GM18502 (cell line): ENCODE results near the gene GIT2.
"Not testable (repeated sequence)": the region's sequence is repeated elsewhere in the genome, so short reads cannot be mapped to it uniquely, and the experiment has no call there.

Experiments used
- ATAC-seq: cut with Tn5 transposase; IDR thresholded peaks from one replicate; pipeline ENCODE4 v1.9.1; 2021; ENCODE audit warnings: mild to moderate bottlenecking; ENCODE audit not compliant: unreplicated experiment, poor library complexity

GIT2 gene

GRCh38 chr12:109995686-109996482 is at the start of gene GIT2:
Gene GIT2 (minus strand): TSS chr12:109996368. CDS start chr12:109996224, 144 bp downstream.
- ATAC-seq, result peak; percentile 64

DNA sequence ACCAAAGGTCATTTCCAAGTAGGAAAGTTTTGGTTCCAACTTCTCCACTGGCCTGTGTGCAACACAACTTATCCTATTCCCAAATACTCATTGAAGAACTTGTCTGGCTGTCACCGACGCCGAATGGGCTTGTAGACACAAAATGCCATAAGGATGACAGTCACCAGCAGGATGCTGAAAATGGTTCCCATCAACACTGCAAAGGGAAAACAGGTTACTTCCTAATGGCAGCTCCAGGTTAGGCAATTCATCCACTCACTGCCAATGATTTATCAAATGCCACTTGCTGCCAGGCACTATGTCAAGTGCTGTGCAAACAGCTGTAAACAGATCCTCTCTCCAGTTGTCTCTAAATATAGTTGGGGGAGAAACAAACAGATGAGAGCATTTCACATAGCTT is 46.1 kb upstream of the GIT2 start:
- ATAC-seq, result no peak

GRCh38 chr12:110039085-110039807 is 43.1 kb upstream of the GIT2 start:
- ATAC-seq, result no peak

DNA sequence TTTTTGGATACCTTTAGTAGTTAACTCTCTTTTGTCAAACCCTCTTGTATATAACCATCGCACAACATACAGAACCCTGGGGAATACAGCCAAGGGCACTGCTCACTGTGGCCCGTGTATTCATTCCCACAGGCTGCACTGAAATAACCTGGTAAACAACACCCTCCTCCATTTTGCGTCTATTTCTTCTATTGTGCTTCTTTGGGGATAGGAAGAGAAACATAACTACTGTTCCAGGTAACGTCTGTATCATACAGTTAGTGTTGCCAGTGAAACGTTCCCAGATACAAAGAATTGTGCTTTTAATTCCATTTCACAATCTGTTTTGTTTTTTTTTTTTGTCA is 42.5 kb upstream of the GIT2 start:
- no peak for ATAC-seq

DNA sequence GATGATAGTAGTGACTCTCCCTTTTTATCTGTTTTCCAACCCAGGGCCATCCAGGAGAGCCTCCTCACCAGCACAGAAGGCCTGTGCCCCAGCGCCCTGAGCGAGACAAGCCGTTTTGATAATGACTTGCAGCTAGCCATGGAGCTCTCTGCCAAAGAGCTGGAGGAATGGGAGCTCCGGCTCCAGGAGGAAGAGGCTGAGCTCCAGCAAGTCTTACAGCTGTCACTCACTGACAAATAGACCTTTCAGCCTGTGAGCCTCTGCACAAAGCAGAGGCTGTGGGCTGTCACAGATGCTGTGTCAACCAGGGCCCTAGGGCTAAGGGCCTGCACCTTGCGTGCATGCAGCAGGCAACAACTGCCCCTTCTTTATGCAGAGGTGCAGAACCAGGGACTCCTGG is 41.1 kb upstream of the GIT2 start:
- ATAC-seq, result no peak

- no peak for ATAC-seq
Measured at GRCh38 chr12:110035534-110036104, 39.5 kb upstream of the GIT2 start.

DNA sequence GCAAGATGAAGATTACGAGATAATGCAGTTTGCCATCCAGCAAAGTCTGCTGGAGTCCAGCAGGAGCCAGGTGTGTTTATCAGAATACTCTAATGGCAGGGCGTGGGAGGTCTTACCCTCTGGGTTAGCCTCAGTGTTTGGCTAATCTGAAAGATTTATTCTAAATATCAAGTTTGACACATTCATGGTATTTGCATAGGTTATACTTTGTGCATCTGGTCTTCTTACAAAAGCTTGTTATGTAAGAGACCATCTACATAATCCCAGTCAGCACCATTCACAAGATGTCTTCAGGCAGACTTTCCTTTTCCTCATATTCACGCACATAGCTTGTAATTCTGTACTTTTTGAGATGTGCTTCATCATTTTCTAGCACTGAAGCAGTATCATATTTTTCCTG is 37.7 kb upstream of the GIT2 start:
- no peak for ATAC-seq

DNA sequence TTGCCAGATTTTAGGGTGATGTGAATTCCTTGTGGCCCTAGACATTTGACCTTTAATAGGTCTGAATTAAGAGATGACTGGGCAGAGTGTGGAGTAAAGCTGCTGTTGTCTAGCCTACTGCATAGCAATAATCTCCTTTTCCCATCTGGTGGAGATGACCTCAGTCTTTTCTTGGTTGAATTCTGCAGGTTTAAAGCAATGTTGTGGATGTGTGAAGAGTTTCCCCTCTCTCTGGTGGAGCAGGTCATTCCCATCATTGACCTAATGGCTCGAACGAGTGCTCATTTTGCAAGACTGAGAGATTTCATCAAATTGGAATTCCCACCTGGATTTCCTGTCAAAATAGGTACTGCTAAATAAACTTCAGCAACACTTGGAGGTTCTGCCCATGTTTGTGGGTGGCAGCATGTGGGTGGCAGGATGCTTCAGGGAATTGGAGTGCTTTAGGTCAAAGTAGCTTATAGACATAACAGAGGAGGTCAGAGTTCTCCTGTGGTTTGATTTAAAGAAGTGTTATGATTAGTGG is 33.2 kb upstream of the GIT2 start:
- no peak for ATAC-seq

GRCh38 chr12:110028323-110028722 is 32.2 kb upstream of the GIT2 start:
- ATAC-seq, result no peak

DNA sequence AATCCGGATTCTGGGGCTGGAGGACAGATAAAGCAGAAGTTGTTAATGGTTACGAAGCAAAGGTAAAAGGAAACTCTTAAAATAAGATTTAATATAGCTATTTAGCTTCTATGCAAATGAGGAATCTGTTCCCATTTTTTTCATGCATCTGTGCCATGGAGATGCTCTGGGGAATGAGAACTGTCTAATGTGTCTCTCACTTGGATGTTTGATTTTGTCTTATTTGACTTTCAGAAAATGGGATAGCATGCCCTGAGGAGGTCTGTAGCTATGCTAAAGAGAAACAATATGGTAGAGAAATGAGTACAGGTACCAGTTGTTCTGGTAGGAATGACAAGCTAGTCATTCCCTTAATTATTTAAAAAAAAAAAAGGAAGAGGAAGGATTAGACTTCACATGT is 27.9 kb upstream of the GIT2 start:
- no peak for ATAC-seq

GRCh38 chr12:110023059-110023980 is 27.2 kb upstream of the GIT2 start:
- ATAC-seq, result no peak

GRCh38 chr12:110020956-110021355 is 24.8 kb upstream of the GIT2 start:
- no peak for ATAC-seq

DNA sequence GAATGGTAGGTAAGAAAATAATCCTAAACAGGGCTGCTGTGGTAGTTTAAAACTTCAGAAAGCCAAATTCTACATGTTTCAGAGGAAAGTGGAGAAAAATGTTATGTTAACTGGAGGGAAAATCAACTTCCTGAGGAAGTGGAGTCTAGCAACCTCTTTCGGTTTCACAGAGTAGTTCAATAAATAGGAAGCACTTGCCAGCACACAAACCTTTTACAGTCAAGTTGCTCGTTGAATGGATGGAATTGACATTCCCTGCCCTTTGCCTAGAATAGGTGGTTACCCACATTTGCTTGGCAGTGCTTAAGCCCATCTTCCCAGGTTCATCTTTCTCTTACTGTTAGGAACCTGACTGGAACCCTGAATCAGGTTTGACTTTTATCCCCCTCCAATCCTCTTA is 19.0 kb upstream of the GIT2 start:
- ATAC-seq, result no peak

DNA sequence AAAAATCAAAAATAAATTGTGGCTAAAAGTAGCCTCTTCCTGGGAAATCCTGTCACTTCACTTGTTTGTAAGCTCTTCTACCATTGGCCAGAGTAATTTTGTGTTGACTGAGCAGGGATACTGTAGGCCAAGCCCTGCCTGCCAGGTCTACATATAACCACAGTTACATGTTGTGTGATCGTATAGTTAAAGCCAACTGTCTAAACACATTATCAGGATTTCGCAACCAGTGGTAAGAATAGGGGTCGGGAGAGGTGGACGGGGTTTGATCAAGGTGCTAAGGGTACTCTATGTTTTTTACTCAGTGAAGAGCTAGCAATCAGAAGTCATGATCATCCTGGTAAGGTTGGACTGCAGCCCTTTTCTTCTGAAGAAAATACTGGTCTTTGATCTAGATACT is 16.5 kb upstream of the GIT2 start:
- ATAC-seq, result no peak

DNA sequence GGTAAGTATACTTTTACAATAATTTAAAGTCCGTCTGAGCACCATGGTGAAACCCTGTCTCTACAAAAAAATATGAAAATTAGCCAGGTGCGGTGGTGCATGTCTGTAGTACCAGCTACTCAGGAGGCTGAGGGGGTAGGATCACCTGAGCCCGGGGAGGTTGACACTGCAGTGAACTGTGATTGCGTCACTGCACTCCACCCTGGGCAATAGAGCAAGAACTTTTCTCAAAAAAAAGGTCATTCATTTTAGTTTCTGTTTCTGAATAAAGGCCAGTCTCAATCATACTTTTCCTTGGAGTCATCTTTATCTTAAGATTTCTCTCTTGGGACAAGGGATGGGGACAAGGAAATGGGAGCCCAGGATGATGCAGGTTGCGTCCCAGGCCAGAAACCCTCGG is 16.0 kb upstream of the GIT2 start:
- ATAC-seq, result peak; percentile 59

DNA sequence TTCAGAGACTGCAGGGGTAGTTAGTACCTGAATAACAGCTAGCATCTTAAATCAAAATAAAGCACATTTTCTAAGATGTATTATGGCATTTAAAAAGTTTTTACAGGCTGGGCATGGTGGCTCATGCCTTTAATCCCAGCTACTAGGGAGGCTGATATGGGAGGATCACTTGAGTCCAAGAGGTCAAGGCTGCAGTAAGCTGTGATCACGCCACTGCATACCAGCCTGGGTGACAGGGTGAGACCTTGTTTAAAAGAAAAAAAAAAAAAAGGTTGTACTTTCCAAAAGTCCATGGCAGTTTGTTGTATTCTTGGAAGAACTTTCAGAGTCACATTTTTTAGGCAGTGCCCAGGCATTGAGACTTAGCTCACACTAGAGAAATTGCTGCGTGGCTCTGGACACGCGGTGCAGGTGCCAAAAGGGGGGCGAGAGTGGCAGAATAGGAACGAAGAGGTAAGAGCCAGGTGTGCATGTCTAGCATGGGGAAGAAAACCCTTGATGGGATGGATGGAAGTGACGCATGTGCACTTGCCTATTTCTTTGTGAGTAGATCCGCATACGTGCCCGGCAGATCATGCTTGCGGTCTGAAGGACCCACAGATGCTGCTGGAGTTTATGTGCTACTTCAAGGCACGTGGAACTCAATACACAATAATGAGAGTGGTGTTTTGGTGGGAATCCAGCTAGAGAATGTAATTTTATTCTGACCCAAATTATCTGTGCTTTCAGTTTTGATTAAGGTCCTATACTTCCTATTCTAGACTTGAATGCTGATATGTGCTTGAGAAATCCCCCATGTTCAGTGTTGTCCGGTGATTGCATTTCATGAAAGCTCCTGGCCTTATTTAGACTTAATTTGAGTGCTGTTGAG is 14.9 kb upstream of the GIT2 start:
- peak; percentile 49 for ATAC-seq

GRCh38 chr12:110008681-110009398 is 12.7 kb upstream of the GIT2 start:
- ATAC-seq, result not testable (repeated sequence)

DNA sequence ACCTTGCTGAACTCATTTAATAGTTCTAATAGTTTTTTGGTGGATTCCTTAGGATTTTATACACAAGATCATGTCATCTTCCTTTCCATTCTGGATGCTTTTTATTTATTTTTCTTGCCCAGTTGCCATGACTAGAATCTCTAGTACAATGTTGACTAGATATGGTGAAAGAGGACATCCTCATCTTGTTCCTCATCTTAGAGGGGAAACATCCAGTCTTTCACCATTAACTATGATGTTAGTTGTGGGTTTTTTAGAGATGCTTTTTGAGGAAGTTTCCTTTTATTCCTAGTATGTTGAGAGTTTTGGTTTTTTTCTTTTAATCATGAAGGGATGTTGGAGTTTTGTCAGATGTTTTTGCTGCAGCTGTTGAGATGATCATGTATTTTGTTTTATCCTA is 11.7 kb upstream of the GIT2 start:
- ATAC-seq, result no peak

GRCh38 chr12:110006115-110006514 is 9.9 kb upstream of the GIT2 start:
- ATAC-seq, result no peak
